GM23338 (cell line): ENCODE results near the gene FBXO31. TPM values are rescaled to one million over a fixed set of nuclear protein-coding genes. Genes with fewer than 3 reads are reported as not detected.
A peak's percentile ranks its signal among the peaks of the same experiment; 100 is the strongest.

Experiments used
- ATAC-seq: fragments of 200-7000 bp; cut with Tn5 transposase; 3 replicates; pipeline ENCODE4 v1.9.1; 2020
- DNase-seq: peaks from one replicate; pipeline ENCODE4 v3.0.0-alpha.2; 2015; ENCODE audit warnings: low spot score
- H2AFZ ChIP-seq: fragments of 200-600 bp; sonication (generic); 2 replicates; pipeline ENCODE4 v1.8.0; 2016; ENCODE audit warnings: antibody characterized with exemption, mild to moderate bottlenecking, moderate library complexity
- H3F3A ChIP-seq: fragments of 200-600 bp; sonication (generic); replicated peaks from 2 replicates; pipeline ENCODE4 v1.8.0; 2017; ENCODE audit warnings: antibody characterized with exemption, mixed run types, low read depth
- H3K27ac ChIP-seq: fragments of 200-600 bp; sonication (generic); 2 replicates; pipeline ENCODE4 v1.6.1; 2016; ENCODE audit warnings: low read depth
- H3K27me3 ChIP-seq: fragments of 200-600 bp; sonication (generic); 2 replicates; pipeline ENCODE4 v1.8.0; 2016; ENCODE audit warnings: mild to moderate bottlenecking, mixed run types, moderate library complexity; ENCODE audit not compliant: insufficient read depth
- H3K36me3 ChIP-seq: fragments of 200-600 bp; sonication (generic); 2 replicates; pipeline ENCODE4 v1.8.0; 2016; ENCODE audit warnings: mild to moderate bottlenecking; ENCODE audit not compliant: insufficient read depth
- H3K4me1 ChIP-seq: fragments of 200-600 bp; sonication (generic); 2 replicates; pipeline ENCODE4 v1.8.0; 2016; ENCODE audit warnings: mild to moderate bottlenecking, moderate library complexity; ENCODE audit not compliant: insufficient read depth
- H3K4me2 ChIP-seq: fragments of 200-600 bp; sonication (generic); 2 replicates; pipeline ENCODE4 v1.7.1; 2017; ENCODE audit warnings: mixed run types
- H3K4me3 ChIP-seq: fragments of 200-600 bp; sonication (generic); 2 replicates; pipeline ENCODE4 v1.6.1; 2016; ENCODE audit warnings: mixed run types
- H3K79me2 ChIP-seq: fragments of 200-600 bp; sonication (generic); replicated peaks from 2 replicates; pipeline ENCODE4 v1.8.0; 2017; ENCODE audit warnings: mild to moderate bottlenecking; ENCODE audit not compliant: insufficient read depth
- H3K9me2 ChIP-seq: fragments of 200-600 bp; sonication (generic); 2 replicates; pipeline ENCODE4 v1.8.0; 2017; ENCODE audit not compliant: insufficient read depth
- H4K20me1 ChIP-seq: fragments of 200-600 bp; sonication (generic); replicated peaks from 2 replicates; pipeline ENCODE4 v1.8.0; 2017; ENCODE audit warnings: mild to moderate bottlenecking; ENCODE audit not compliant: insufficient read depth
- H3K27ac Mint-ChIP-seq: 2 replicates; pipeline ENCODE4 v1.8.0; 2020; ENCODE audit warnings: inconsistent platforms, mild to moderate bottlenecking, moderate library complexity, mixed read lengths
- H3K27me3 Mint-ChIP-seq: 3 replicates; pipeline ENCODE4 v1.8.0; 2022; ENCODE audit warnings: low read depth, mild to moderate bottlenecking, moderate library complexity, mixed read lengths, inconsistent platforms; ENCODE audit not compliant: insufficient read depth, poor library complexity
- H3K36me3 Mint-ChIP-seq: 3 replicates; pipeline ENCODE4 v1.8.0; 2021; ENCODE audit warnings: low read depth, mild to moderate bottlenecking, inconsistent platforms, moderate library complexity, mixed read lengths
- H3K4me1 Mint-ChIP-seq: 3 replicates; pipeline ENCODE4 v1.8.0; 2020; ENCODE audit warnings: mild to moderate bottlenecking, inconsistent platforms, mixed read lengths
- H3K4me3 Mint-ChIP-seq: 3 replicates; pipeline ENCODE4 v1.8.0; 2021; ENCODE audit warnings: moderate library complexity, mild to moderate bottlenecking, inconsistent platforms, mixed read lengths
- H3K9me3 Mint-ChIP-seq: 3 replicates; pipeline ENCODE4 v1.8.0; 2020; ENCODE audit warnings: moderate library complexity, mild to moderate bottlenecking, inconsistent platforms, mixed read lengths
- EZH2 ChIP-seq: fragments of 200-600 bp; sonication (generic); IDR thresholded peaks from one replicate; pipeline ENCODE4 v1.8.0; 2017; ENCODE audit warnings: antibody characterized with exemption, mild to moderate bottlenecking, low read depth; ENCODE audit not compliant: unreplicated experiment
- JUNB ChIP-seq: IDR thresholded peaks from one replicate; pipeline ENCODE4 v1.6.1; 2016; ENCODE audit warnings: antibody characterized with exemption; ENCODE audit not compliant: unreplicated experiment
- ZNF114 ChIP-seq: fragments of 250-450 bp; sonication (Bioruptor Pico); IDR thresholded peaks from 2 replicates; pipeline ENCODE4 v1.5.0; 2020; ENCODE audit warnings: mild to moderate bottlenecking, moderate library complexity
- polyA plus RNA-seq: library from polyadenylated mRNA; unstranded; fragments of >200 nt; fragmentation: Nextera tagmentation; extraction: Ambion mirVana; gene quantifications from 2 replicates; pipeline ENCODE4 v1.2.1, GENCODE V29; 2016
- total RNA-seq: library from RNA; depleted of rRNA; stranded (reverse); fragments of >200 nt; shearing (Covaris generic); gene quantifications from 2 replicates; pipeline ENCODE4 v1.2.3, GENCODE V29; 2014
- TF ChIP-seq, protein P1 (sequence below), 2 experiments: fragments of 200-600 bp in 1 of 2; sonication (generic) in 1 of 2; conservative IDR thresholded peaks; 2 replicates each; pipeline versions ENCODE4 v1.5.1 to v1.6.1; 2016 to 2017; ENCODE audit warnings: antibody characterized with exemption in 2 of 2, low read depth in 2 of 2, mild to moderate bottlenecking in 2 of 2, moderate library complexity in 1 of 2
- TF ChIP-seq, protein P2 (sequence below): IDR thresholded peaks from one replicate; pipeline ENCODE4 v1.6.1; 2018; ENCODE audit warnings: antibody characterized with exemption; ENCODE audit not compliant: unreplicated experiment

Gene FBXO31
- total and polyA plus RNA-seq, 2 experiments from 2014 or later = 7.0 to 23.8 TPM

DNA sequence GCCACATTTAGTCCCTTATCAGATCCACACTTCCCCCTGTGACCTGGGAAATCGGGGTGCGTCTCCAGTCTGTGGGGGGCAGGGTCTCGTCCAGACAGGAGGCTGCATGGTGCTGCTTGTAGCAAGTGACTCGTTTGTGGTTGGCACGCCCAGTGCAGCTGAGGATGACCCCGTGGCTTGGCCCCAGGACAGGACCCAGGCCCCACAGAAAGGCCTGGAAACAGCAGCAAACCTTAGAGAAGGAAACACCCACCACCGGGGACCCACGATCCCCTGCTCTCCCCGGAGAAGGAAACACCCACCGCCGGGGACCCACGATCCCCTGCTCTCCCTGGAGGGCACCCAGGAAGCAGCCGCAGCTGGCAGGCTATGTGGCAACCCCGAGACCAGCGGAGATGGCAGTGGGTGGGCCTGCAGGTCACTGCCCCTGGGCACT, 58.1 kb downstream of the FBXO31 start (continued):
- TF ChIP-seq EZH2 (no peak), JUNB (no peak), ZNF114 (no peak)

DNA sequence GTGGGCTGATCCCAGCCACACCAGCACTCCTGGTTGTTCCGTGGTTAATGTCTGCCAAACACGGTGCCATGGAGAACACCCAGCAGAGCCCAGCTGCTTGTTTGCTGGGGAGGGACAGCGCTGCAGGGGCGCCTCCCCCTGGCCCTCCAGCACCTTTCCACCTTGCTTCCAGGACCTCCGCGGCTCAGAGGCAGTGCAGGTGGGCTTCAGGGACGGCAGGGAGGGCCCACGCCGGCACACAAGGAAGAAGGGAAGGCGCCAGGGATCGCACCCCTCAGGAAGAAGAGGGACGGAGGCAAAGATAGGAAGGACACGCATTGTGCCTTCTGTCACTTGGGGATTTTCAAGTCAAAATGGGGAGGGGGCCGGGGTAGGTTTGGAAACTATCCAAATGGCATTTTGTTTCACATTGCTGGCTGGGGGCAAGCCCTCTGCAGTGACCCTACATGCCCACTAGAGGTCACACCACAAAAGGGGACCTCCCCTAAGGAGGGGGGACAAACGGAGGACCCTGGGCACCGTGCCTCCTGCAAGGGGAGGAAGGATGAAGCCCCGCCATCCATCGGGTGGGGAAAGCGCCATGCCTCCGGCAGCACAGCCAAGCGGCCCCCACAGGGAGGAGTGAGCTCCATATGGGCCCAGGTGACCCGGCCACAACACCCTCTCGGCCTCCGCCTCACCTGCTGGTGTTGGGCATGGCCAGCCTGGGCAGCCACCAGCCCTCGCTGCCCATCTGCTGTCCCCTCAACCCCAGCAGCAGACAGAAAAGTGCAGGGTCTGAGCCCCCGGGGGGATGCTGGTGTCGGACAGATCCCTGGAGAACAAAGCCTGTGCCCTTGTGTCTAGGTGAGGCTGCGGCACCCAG, 58.9 kb downstream of the FBXO31 start:
- peak; percentile 86 for ATAC-seq
- H3K4me3 Mint-ChIP-seq = no peak overlapping the region
- H3K9me3 Mint-ChIP-seq = no peaks in the 10 kb centered on the region; the same call in 2 of the 3 replicates
- peaks cover 4% of the 10 kb centered on the region for H3K4me1 Mint-ChIP-seq
- Histone ChIP-seq H3K4me2 (no peak overlapping the region), H3K79me2 (no peaks in the 10 kb centered on the region), H3K4me3 (no peak overlapping the region), H3K9me2 (no peaks in the 10 kb centered on the region), H2AFZ (no peak overlapping the region), H4K20me1 (no peaks in the 10 kb centered on the region), H3K27ac (no peak overlapping the region), H3F3A (no peaks in the 10 kb centered on the region), H3K27me3 (no peaks in the 10 kb centered on the region), H3K36me3 (no peaks in the 10 kb centered on the region), H3K4me1 (no peaks in the 10 kb centered on the region; the same call in 1 of the 2 replicates)
- TF ChIP-seq, protein P1, sequence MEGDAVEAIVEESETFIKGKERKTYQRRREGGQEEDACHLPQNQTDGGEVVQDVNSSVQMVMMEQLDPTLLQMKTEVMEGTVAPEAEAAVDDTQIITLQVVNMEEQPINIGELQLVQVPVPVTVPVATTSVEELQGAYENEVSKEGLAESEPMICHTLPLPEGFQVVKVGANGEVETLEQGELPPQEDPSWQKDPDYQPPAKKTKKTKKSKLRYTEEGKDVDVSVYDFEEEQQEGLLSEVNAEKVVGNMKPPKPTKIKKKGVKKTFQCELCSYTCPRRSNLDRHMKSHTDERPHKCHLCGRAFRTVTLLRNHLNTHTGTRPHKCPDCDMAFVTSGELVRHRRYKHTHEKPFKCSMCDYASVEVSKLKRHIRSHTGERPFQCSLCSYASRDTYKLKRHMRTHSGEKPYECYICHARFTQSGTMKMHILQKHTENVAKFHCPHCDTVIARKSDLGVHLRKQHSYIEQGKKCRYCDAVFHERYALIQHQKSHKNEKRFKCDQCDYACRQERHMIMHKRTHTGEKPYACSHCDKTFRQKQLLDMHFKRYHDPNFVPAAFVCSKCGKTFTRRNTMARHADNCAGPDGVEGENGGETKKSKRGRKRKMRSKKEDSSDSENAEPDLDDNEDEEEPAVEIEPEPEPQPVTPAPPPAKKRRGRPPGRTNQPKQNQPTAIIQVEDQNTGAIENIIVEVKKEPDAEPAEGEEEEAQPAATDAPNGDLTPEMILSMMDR (conservative IDR thresholded peaks at IDR 0.05; ENCODE audit: low read depth in 2 of 2) = peak; percentile 77 to 87
- TF ChIP-seq, protein P2, sequence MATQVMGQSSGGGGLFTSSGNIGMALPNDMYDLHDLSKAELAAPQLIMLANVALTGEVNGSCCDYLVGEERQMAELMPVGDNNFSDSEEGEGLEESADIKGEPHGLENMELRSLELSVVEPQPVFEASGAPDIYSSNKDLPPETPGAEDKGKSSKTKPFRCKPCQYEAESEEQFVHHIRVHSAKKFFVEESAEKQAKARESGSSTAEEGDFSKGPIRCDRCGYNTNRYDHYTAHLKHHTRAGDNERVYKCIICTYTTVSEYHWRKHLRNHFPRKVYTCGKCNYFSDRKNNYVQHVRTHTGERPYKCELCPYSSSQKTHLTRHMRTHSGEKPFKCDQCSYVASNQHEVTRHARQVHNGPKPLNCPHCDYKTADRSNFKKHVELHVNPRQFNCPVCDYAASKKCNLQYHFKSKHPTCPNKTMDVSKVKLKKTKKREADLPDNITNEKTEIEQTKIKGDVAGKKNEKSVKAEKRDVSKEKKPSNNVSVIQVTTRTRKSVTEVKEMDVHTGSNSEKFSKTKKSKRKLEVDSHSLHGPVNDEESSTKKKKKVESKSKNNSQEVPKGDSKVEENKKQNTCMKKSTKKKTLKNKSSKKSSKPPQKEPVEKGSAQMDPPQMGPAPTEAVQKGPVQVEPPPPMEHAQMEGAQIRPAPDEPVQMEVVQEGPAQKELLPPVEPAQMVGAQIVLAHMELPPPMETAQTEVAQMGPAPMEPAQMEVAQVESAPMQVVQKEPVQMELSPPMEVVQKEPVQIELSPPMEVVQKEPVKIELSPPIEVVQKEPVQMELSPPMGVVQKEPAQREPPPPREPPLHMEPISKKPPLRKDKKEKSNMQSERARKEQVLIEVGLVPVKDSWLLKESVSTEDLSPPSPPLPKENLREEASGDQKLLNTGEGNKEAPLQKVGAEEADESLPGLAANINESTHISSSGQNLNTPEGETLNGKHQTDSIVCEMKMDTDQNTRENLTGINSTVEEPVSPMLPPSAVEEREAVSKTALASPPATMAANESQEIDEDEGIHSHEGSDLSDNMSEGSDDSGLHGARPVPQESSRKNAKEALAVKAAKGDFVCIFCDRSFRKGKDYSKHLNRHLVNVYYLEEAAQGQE = no peak
- H3K36me3 Mint-ChIP-seq = no peaks in the 10 kb centered on the region
- 0 out of 2 replicates have a peak overlapping the region, but pooled peaks have one; percentile 15 for H3K27ac Mint-ChIP-seq
- DNase-seq = peak; percentile 81
- H3K27me3 Mint-ChIP-seq = peaks cover 4% of the 10 kb centered on the region
